Inferior parietal cortex (tissue), 1 donor: ENCODE data around the gene TRPV4.

Experiments
- DNase-seq: peaks from one replicate; pipeline ENCODE4 v3.0.0-alpha.2; 2016; ENCODE audit errors: extremely low spot score

TRPV4 gene

DNA sequence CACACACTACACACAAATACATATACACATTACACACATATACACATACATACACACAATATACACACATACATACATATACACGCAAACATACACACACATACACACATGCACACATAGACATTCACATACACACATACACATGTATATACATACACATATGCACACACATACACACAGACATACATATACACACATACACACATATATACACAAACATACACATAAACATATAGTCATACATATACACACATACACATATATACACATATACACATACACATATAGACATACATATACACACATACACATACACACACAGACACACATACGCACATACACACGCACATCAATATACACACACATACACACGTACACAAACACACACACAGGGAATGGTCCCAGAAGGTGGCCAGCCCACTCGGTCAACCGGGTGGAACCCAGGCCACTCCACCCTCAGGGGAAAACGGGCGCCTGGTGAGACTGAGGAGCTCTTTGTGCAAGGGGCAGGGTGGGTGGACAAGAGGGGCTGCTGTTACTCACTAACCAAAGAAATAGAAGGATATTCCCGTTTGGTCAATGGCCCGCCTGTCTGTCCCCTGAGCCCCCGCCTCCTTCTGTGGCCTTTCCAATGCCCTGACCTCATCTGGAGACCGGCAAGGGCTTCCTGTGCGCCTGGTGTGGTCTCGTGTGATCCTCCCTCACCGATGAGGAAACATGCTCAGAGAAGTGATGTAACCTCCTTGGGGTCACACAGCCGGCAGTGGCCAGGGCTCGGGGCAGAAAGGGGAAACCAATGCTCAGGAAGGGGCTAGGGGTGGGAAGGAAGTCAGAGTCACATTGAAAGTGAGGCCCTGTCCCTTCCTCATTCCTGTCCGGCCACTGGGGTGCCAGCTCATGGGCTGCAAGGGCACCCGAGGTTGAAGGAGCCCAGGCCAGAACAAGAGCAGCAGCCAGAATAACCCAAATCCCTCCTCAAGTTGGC, 5.3 kb downstream of the TRPV4 start:
- DNase-seq: no peak

DNA sequence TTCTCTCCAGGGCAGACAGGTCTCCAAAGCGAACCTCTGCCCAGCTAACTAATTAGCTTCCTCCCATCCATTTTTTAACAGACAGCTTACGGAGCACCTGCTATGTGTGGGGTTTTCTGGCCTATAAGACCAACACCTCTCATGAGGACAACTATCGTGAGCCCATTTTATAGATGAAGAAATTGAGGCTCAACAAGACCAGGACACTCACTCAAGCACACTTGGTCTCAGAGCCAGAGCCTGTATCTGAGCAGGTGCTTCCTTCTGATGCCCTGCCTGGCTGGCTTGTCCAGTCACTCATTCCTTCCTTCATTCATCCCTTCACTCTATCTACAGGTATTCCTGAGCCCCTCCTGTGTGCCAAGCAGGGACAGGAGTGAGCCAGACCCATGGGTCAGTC, 6.1 kb downstream of the TRPV4 start:
- DNase-seq: no peak

DNA sequence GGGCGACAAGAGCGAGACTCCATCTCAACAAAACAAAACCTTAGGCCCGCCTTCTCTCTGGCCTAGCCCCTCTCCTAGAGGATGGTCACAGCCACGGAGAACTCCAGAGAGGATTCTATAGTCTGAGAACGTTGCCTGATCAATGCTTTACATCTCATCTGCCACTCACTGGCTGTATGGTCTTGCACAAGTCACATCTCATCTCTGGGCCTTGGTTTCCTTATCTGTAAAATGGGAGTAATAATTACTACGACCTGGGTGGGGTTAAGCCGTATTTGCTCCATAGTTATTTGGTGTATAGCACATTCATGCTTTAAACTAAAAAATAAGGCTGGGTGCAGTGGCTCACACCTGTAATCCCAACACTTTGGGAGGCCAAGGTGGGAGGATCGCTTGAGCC, 8.5 kb downstream of the TRPV4 start:
- DNase-seq: no peak

DNA sequence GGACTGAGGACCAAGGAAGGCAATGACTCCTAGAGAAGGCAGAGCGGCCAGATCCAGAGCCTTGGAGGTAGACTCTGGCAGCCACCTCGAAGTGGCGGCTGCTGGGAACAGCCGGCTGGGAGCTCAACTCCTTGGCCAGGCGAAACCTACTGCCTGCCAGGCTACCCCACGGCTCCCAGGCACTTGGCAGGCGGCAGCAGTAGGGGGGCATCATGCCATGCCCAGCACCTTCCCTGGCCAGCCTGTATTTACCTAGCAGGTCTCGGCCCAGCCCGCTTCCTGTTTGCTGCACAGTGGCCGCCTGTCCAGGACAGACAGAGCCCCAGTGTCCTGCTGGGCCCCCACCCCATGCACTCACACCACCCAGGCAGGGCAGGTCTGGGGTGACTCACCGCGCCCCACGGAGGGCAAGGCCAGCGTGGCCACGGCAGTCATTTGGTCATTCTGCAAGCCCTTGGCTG, 10.2 kb downstream of the TRPV4 start:
- no peak for DNase-seq

DNA sequence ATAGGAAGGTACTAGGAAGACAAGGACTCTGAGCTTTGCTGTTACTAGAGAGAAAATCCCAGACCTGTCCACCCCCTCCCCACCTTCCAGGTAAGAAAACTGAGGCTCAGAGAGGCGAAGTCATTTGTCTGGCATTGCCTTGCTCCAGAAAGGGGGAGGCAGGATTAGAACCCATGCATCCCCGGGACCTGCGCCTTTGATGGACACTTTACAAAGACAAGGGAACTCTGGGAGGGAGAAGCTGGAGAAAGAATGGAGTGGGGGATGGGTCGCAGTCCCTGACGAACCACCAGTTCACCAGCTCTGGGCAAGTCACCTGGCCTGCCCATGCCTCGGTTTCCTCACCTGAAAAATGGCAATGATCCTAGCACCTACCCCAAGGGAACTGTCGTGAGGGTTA, 10.8 kb downstream of the TRPV4 start:
- DNase-seq: no peak

DNA sequence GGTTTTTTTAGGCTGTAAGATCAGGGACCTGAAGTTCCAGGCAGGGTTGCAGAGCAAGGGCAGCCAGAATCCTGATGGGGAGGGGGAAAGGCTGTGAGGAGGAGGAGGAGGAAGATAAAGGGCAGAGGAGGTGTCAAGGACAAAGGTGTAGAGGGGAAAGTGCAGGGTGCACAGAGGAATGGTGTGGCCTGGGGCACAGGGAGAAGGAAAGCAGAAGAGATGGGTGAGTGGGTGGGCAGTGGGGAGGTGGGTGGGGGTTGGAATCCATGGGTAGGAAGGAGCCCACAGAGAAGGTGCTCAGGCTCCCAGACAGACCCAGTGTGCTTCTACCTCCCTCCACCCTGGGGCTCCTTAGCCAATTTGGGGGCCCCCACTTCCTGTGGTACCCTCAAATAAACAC, 11.2 kb downstream of the TRPV4 start:
- no peak for DNase-seq

DNA sequence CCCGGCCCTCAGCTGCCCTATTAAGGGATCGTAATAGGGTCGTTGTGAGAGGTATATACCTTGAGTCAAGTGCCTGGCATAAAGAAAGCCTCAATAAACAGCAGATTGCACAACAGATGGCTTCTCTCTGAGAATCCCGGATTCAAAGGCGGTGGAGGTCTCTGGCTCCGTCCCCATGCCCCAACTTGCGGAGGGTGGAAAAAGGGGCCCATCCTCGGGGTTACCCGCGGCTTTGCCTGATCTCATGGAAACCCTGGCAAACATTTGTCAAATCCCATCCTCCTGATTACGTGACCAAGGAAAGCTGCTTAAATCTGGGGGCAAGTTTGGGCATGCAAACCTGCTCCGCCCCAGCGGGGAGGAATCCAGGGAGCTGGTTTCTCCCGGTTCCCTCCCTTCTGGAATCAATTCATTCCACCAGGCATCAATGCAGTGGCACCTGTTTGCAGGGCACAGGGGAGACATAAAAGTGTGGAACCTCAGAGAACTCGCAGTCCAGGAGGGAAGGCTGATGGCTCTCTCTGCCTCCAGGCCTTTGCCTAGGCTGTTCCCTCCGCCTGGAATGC, 12.3 kb downstream of the TRPV4 start:
- DNase-seq: no peak

DNA sequence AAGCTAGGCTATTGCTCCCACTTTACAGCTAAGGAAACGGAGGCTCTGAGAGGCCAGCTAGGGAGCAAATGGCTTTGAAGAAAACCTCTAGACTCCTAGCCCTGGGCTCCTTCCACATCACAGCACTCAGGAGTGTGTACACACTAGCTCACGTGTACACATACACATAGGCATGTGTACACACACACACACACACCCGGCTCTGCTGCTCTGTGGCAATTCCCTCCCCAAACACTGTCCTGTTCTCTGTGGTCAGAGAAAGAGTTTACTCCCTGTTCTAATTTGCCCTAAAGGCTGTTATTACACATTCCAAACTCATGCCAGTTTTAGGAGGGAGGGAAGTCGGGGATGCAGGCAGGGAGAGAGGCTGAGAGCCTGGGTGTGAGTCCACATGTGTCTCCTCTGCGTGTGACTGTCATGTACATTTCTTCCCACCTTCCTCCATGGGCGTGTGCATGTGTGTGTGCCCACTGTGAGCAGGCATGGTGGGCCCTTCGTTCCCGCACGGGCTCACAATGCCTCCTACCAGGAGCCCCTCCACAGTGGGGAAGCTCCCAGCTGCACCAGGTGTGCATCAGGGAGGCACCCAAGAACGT, 14.2 kb downstream of the TRPV4 start:
- DNase-seq: no peak

DNA sequence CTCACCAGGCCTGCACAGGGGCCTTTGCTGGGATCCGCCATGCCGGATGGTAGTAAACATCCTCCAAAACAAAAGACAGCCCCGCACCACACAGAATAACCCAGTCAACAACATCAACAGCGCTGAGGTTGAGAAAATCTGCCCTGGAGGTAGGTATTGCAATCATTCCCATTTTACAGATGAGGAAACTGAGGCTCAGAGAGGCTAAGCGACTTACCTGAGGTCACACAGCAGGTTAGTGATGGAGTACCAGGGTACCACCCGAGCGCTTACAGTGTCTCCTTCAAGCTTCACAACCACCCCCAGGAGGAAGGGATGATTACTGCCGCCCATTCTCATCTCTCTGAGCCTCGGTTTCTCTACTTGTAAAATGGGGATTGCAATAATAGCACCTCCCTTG, 14.9 kb downstream of the TRPV4 start:
- DNase-seq: no peak

DNA sequence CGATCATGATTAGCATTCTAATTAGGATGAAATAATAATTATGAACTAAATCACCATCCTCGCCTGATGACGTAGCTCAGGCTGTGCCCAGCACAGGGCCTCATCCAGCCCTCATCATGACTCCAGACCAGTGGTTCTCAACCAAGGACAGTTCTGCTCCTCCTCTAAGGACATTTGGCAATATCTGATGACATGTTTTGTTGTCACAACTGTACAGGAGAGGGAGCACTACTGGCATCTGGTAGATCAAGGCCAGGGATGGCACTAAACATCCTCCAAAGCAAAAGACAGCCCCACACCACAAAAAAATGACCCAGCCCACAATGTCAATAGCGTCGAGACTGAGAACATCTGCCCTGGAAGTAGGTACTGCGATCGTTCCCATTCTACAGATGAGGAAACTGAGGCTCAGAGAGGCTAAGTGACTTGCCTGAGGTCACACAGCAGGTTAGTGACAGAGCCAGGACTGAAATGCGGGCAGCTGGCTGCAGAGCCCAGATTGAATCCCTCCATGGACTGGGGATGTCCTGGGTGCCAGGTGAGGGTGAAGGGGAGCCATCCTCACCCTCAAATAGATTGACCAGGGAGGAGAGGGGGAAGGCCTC, 15.5 kb downstream of the TRPV4 start:
- no peak for DNase-seq

DNA sequence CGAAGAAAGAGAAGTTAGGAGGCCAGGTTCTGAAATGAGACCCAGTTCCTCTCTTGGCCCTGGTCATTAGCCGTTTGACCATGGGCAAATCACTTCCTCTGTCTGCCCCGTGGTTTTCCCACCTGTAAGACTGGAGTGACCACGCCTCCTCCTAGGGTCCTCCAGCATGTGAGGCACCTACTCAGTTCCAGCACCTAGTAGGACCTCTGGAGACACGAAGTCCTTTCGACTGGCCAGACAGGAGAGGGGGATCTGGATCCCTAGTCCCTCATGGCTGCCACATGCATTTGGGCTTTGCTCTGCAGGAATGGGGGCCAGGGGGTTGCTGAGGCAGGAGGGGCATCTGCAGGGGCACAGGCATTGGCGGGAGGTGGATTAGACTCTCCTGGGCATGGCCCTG, 16.3 kb downstream of the TRPV4 start:
- DNase-seq: no peak

DNA sequence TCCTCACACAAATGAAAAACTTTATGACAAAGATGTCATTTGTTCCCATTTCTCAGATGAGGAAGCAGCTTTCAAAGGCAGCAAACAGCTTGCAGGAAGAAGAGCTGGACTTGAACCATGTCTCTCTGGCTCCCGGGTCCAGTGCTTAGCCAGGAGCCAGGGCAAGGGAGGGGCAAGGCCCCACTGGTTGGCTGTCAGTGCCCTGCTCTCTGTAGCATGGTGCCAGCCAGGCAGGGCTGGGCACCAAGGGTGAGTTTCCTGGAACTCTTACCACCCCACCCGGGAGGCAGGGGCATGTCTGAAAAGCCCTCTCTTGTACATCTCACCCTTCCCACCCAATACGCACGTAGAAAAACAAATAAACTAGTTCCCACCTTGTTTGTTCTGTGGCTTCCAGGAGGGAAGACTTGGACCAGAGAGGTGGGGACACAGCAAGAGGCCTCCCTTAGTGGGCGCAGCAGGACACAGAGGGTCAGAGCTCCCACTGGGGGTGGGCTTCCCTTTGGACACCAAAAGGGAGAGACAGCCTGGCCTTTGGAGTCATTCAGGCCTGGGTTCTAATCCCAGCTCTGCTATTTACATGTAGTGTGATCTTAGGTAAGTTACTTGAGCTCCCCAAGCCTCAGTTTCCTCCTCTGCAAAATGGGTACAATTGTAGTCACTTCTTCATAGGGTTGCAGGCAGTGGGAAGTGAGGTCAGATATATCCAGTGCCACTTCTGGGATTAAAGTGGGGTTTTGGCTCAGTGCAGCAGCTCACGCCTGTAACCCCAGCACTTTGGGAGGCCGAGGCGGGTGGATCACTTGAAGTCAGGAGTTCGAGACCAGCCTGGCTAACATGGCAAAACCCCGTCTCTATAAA, 17.2 kb downstream of the TRPV4 start:
- DNase-seq: no peak

DNA sequence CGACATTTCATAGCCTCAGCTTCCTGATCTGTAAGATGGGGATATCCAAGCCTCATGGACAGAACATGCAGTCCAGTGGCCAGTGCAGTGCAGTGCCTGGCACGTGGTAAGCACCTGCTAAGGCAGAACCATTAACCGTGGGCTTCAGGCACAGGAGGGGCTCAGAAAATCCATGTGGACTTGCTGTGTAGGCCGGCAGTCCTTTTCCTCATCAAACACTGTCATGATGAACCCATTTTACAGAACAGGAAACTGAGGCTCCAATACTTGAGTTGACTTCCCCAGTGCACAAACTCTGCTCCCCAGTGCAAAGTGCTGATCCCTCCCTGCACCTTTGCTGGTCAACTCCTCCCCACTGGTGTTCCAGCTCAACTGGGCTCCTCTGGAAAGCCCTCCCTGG, 18.0 kb downstream of the TRPV4 start:
- no peak for DNase-seq

DNA sequence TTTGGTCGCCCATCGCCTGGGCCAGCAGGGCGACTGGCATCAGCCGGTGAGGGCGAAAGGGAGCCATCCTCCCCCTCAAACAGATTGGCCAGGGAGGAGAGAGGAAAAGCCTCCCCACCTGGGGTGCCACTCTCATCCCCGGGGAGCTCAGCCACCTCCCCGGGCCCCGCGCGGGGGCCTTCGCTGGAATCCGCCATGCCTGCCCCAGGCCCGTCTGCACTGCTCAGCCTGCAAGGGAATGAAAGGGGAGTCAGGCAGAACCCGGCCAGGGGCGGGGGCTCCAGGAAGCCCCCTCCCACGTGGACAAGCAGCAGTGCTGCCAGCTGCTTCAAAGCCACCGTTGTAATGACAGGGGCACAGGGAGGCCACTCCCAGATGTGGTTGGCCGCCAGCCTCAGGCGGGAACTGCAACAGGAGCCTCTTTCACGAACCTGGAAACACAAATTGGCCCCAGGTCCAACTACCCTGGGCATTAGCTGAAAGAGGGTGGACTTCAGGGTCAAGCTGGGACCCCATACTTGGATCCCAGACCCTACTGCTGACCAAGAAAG, 18.5 kb downstream of the TRPV4 start:
- no peak for DNase-seq

DNA sequence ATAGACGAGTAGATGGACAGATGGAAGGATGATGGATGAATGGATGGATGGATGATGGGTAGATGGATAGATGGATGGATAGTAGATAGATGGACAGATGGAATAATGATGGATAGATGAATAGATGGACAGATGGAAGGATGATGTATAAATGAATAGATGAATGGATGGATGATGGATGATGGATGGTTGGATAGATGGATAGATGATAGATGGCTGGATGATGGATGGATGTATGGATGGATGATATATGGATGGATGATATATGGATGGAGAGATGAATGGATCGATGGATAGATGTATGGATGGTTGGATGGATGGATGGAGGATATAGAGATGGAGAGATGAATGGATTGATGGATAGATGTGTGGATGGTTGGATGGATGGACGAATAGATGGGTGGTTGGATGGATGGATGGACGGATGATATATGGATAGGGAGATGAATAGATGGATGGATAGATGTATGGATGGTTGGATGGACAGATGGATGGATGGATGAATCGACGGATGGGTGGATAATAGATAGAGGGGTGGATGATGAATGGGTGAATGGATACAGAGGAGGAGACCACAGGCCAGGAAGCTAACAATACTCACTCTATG, 19.3 kb downstream of the TRPV4 start:
- no peak for DNase-seq

DNA sequence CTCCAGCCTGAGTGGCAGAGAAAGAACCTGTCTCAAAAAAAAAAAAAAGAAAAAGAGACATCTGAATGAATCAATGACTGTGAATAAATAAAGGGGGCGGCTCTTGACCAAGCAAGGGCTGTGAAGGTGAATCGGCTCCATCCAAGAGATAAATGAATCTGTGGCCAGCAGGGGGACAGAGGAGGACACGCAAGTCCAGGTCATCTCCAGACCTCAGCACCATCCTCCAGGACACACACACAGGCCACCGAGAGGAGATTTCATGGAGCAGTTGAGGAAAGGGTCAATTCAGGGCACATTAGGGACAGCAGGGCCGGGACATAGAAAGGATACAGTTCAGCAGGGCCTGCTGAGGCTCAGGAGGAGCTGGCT, 21.6 kb downstream of the TRPV4 start:
- DNase-seq: no peak

DNA sequence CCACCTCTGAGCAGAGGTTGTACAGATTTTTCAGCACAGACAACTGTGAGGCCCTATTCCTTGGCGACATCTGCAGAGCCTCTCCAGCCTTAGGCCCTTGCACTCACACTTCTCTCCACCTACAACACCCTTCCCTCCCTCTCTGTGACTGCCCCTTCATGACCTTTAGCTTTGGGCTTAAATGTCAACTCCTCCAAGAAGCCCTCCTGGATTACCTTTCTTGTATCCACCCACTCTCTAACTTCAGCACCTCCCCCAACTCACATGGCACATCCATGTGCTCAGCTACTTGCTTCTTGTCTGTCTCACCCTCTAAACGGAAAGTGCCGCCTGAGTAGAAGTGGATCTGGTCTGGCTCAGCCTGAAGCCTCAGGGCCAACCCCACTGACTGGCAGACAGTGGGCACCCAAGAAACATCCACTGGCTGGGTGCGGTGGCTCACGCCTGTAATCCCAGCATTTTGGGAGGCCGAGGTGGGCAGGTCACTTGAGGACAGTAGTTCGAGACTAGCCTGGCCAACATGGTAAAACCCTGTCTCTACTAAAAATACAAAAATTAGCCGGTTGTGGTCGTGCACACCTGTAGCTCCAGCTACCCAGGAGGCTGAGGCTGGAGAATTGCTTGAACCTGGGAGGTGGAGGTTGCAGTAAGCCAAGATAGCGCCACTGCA, 22.1 kb downstream of the TRPV4 start:
- no peak for DNase-seq

DNA sequence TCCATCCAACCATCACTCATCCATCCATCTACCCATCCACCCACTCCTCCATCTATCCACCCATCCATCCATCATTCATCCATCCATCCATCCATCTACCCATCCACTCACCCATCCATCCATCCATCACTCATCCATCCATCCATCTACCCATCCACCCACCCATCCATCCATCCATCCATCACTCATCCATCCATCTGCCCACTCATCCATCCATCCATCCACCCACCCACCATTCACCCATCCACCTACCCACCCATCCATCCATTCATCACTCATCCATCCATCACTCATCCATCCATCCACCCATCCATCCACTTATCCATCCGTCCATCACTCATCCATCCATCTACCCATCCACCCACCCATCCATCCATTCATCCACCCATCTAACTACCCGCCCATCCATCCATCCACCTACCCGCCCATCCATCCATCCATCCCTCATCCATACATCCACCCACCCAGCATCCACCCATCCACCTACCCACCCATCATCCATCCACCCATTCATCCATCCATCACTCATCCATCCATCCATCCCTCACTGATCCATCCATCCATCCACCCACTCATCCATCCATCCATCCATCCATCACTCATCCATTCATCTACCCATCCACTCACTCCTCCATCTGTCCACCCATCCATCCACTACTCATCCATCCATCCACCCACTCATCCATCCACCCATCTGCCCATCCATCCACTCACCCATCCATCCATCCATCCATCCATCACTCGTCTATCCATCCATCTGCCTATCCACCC, 24.1 kb downstream of the TRPV4 start:
- no peak for DNase-seq

DNA sequence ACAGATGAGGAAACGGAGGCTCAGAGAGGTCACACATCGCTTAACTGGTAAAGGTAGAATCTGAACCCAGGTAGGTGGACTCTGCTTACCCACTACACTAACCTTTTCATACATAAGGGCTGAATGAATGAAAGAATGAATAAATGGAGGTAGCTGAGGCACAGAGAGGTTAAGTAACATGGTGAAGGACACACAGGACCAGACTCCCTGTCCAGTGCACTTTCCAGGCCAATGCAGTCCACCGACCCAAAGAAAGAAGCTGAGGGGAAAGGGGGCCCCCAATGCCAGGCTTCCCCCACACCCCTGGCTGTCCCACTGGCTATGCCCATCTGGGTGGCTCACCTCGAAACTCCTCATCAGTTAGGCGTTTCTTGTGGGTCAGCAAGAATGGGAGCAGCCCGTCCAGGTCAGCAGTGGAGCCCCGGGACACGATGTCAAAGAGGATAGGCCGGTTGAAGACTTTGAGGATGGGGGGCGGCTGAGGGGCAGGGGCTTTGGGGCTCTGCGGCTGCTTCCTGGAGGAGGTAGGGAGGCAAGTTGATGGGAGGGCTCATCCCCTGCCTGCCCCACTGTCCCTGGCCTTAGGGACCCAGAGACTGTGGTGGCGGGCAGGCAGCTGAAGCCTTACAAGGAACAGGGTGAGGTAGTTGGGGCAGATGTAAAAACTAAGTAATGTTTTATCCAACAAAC, 25.1 kb downstream of the TRPV4 start:
- no peak for DNase-seq
